Thoracic aorta (tissue), 2 donors: ENCODE measurements around the gene FAM107B. TPM values are rescaled to one million over a fixed set of nuclear protein-coding genes. Genes with fewer than 3 reads are reported as not detected.
A peak's percentile ranks its signal among the peaks of the same experiment; 100 is the strongest.

ENCODE experiments used
- ATAC-seq: fragments of 150-250 bp; one replicate; pipeline ENCODE4 v1.8.0; 2017; ENCODE audit warnings: low read depth; ENCODE audit not compliant: insufficient number of reproducible peaks, low FRiP score
- DNase-seq: peaks from one replicate; pipeline ENCODE4 v3.0.0-alpha.2; 2020; ENCODE audit warnings: low spot score
- H3K27ac ChIP-seq, 2 donors: fragments of 200-600 bp; sonication (generic); 1 replicate in 1 of 2; 2 replicates in 1 of 2; pipeline ENCODE4 v1.5.1; 2016; ENCODE audit warnings: mild to moderate bottlenecking in 2 of 2, moderate library complexity in 2 of 2
- H3K27me3 ChIP-seq: fragments of 200-600 bp; sonication (generic); replicated peaks from 2 replicates; pipeline ENCODE4 v1.6.0; 2016; ENCODE audit warnings: mild to moderate bottlenecking; ENCODE audit not compliant: insufficient read depth
- H3K36me3 ChIP-seq: fragments of 200-600 bp; sonication (generic); one replicate; pipeline ENCODE4 v1.5.1; 2016
- H3K4me1 ChIP-seq, 2 donors: fragments of 200-600 bp; sonication (generic); 1 replicate in 1 of 2; 2 replicates in 1 of 2; pipeline versions ENCODE4 v1.5.1 to v1.6.0; 2016; ENCODE audit warnings: low read depth in 2 of 2, mild to moderate bottlenecking in 1 of 2; ENCODE audit not compliant: control insufficient read depth in 1 of 2
- H3K4me3 ChIP-seq: fragments of 200-600 bp; sonication (generic); 2 replicates; pipeline ENCODE4 v1.5.1; 2016; ENCODE audit warnings: mild to moderate bottlenecking
- H3K9me3 ChIP-seq: fragments of 200-600 bp; sonication (generic); 2 replicates; pipeline ENCODE4 v1.5.1; 2016
- total RNA-seq, 2 donors: library from RNA; depleted of rRNA; stranded (reverse); fragments of >200 nt; gene quantifications; one replicate each; pipeline versions ENCODE4 v1.1.0 to v1.2.3, GENCODE V29; 2016
- TF ChIP-seq, protein P1 (sequence below): fragments of 200-600 bp; sonication (generic); IDR thresholded peaks from one replicate; pipeline ENCODE4 v1.5.1; 2019; ENCODE audit warnings: antibody characterized with exemption

The FAM107B gene
- total RNA-seq, 2 donors from 2014 or later, result 33.6 to 50.6 TPM

DNA sequence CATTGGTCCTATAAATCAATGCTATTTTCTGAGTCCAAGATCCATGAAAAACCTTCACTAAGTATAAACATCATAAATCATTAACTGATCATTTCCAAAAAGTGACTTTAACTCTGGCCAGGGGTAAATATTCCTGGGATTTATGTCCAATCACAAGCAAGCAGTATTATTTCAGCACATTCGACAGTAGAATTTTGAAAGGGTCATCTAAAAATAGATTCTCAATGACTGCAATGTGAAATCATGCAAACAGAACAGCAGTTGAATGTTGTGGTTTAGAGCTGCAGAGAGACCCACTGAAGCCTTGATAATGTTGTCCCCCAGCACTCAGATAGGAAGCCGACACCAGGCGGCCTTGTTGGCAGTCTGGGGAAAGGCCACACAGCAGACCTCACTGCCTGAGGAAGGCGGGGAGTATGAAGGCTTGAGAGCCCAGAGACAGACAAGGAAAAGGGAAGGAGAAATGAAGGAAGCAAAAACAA, 38.1 kb downstream of the FAM107B start:
- Histone ChIP-seq H3K27me3 (no peaks in the 10 kb centered on the region), H3K9me3 (no peaks in the 10 kb centered on the region), H3K4me1 (peaks cover 35 to 59% of the 10 kb centered on the region in 2 donors), H3K27ac (peak overlapping the region; percentile 89 to 95), H3K36me3 (no peaks in the 10 kb centered on the region), H3K4me3 (peak overlapping the region; percentile 30)
- TF ChIP-seq, protein P1, sequence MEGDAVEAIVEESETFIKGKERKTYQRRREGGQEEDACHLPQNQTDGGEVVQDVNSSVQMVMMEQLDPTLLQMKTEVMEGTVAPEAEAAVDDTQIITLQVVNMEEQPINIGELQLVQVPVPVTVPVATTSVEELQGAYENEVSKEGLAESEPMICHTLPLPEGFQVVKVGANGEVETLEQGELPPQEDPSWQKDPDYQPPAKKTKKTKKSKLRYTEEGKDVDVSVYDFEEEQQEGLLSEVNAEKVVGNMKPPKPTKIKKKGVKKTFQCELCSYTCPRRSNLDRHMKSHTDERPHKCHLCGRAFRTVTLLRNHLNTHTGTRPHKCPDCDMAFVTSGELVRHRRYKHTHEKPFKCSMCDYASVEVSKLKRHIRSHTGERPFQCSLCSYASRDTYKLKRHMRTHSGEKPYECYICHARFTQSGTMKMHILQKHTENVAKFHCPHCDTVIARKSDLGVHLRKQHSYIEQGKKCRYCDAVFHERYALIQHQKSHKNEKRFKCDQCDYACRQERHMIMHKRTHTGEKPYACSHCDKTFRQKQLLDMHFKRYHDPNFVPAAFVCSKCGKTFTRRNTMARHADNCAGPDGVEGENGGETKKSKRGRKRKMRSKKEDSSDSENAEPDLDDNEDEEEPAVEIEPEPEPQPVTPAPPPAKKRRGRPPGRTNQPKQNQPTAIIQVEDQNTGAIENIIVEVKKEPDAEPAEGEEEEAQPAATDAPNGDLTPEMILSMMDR, result no peak
- no peak for DNase-seq
- no peak for ATAC-seq

DNA sequence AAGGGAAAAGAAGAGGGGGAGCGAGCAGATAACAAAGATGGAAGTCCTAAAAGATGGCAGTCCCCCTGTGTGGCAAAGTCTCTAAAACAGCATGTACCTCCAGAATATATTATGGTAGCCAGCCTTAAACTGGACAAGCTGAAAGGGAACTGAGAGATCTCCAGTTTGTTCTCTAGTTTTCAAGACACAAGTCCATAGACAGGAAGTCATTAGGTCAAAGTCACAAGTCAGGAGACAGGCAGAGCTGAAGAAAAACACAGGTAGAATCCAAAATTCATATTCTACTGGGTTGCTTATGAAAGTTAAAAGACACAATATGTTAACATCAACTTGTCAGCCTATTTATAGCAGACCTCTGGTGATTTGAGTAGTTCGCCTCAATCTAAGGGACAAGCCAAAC, 38.7 kb downstream of the FAM107B start:
- Histone ChIP-seq H3K27ac (peak overlapping the region; percentile 89 to 95), H3K9me3 (no peaks in the 10 kb centered on the region), H3K36me3 (no peaks in the 10 kb centered on the region), H3K27me3 (no peaks in the 10 kb centered on the region), H3K4me1 (peaks cover 31 to 53% of the 10 kb centered on the region in 2 donors), H3K4me3 (no peak overlapping the region)
- ATAC-seq (no peak), DNase-seq (no peak)
- TF ChIP-seq, protein P1, result no peak

DNA sequence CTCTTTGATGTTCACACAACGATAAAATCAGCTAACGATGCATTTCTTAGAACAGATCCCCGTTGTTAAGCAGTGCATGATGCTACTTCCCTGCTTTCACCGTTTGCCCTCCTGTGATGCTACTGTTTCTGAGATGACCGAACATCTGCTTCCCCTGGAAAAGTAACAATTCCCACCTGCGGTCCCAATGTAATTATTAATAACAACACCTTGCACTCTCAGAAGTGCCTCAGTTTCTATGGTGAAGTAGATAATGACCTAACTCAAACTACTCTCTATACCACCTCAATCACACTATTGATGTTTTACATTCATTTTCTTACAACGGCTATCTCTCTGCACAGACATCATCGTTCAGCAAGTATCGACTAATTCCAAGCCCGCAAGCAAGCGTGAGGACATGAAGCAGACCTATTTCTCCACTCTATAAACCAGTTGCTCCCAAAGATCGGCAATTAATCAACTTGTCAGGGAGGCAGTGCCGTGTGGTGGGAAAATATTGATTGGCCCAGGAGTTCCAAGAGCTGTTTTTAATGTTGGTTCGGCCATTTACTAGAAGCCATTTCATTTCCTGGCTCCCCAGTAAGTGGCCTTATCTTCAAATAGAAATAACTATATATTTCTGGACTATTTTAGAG, 42.7 kb downstream of the FAM107B start:
- Histone ChIP-seq H3K27ac (no peak overlapping the region), H3K4me1 (peaks cover 11 to 13% of the 10 kb centered on the region in 2 donors), H3K27me3 (no peaks in the 10 kb centered on the region), H3K36me3 (no peaks in the 10 kb centered on the region), H3K9me3 (no peaks in the 10 kb centered on the region), H3K4me3 (no peak overlapping the region)
- ATAC-seq (no peak), DNase-seq (no peak)
- TF ChIP-seq, protein P1, result no peak

DNA sequence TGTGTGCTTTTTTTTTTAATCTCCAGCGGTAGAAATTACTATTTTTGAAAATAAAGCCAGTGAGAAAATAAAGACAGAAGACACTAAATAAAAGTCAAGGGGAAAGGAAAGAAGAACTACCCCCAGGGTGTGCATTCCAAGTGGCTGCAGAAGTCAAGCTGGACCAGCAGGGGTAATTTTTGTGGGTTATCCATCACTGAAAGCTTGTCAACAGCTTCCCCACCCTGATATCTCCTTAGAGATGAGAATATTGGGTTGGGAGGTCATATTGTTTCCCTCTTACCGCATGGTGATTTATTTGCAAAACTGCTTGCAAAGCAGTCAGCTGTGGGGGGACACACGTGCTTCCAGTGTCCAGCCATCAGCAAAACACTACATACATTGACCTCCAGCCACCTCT, 46.4 kb downstream of the FAM107B start:
- ATAC-seq (no peak), DNase-seq (no peak)
- H3K27ac ChIP-seq, result no peak overlapping the region
- H3K9me3 ChIP-seq, result no peaks in the 10 kb centered on the region
- H3K4me3 ChIP-seq, result no peak overlapping the region
- no peaks in the 10 kb centered on the region for H3K27me3 ChIP-seq
- TF ChIP-seq, protein P1, result no peak
- H3K36me3 ChIP-seq, result no peaks in the 10 kb centered on the region
- no peaks in the 10 kb centered on the region for H3K4me1 ChIP-seq

DNA sequence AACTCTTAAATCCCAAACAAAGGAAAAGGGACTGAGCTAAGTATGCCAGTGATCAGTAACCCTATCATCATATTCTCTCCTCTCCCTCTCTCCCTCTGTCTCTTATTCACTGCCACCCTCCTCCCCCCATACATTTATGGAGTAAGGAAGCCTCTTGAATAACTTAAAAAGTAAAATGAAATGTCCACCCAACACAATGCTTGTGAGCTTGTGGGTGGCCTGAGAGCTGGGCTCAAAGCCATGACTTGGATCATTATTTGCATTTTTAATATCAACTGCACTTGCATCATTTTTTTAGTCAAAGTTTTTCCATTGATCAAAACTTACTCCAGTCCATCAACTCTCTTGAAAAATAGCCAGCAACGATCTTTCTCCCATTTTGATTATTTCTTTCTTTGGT, 46.8 kb downstream of the FAM107B start:
- TF ChIP-seq, protein P1, result no peak
- Histone ChIP-seq H3K4me3 (no peak overlapping the region), H3K27me3 (no peaks in the 10 kb centered on the region), H3K9me3 (no peaks in the 10 kb centered on the region), H3K4me1 (no peaks in the 10 kb centered on the region), H3K36me3 (no peaks in the 10 kb centered on the region), H3K27ac (no peak overlapping the region)
- no peak for ATAC-seq
- DNase-seq, result no peak
